22Rv1 (cell line): Measurements from ENCODE around the gene FOXP4.

Experiments
- ZFX ChIP-seq: fragments of 450-650 bp; IDR thresholded peaks from 2 replicates; pipeline ENCODE4 v1.6.1; 2017; ENCODE audit warnings: antibody characterized with exemption, borderline replicate concordance
- TF ChIP-seq, protein P1 (sequence below): fragments of 450-650 bp; IDR thresholded peaks from 2 replicates; pipeline ENCODE4 v1.5.1; 2017; ENCODE audit warnings: mild to moderate bottlenecking

DNA sequence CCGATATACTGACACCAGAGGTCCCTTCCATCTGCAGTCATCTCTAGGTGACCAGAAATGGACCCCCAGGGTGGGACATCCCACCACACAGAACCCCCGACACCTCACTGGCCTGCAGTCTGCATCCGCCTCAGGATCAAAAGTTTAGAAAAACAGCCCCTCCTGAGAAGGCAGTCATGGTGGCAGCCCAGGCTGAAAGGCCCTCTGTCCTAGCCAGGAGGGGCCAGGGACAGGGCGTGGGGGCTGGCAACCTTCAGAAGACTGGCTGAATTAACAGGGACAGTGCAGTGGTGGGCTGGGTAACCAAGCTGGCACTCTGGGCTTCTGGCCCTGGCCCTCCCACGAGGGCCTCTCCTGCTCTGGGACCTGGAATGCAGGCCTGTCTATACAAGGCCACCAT lies 57.8 kb downstream of the FOXP4 start:
- TF ChIP-seq, protein P1, sequence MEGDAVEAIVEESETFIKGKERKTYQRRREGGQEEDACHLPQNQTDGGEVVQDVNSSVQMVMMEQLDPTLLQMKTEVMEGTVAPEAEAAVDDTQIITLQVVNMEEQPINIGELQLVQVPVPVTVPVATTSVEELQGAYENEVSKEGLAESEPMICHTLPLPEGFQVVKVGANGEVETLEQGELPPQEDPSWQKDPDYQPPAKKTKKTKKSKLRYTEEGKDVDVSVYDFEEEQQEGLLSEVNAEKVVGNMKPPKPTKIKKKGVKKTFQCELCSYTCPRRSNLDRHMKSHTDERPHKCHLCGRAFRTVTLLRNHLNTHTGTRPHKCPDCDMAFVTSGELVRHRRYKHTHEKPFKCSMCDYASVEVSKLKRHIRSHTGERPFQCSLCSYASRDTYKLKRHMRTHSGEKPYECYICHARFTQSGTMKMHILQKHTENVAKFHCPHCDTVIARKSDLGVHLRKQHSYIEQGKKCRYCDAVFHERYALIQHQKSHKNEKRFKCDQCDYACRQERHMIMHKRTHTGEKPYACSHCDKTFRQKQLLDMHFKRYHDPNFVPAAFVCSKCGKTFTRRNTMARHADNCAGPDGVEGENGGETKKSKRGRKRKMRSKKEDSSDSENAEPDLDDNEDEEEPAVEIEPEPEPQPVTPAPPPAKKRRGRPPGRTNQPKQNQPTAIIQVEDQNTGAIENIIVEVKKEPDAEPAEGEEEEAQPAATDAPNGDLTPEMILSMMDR = no peak
- no peak for TF ChIP-seq ZFX
